Measurements from ENCODE around the gene RNF223.

GRCh38 chr1:1080122-1080757 is 6.1 kb upstream of the RNF223 start:
- TF ChIP-seq EZH2 (IDR thresholded peaks at IDR 0.05; ENCODE audit: borderline replicate concordance, low read length): no peak
- TF ChIP-seq CTCF (IDR thresholded peaks at IDR 0.05; ENCODE audit: low read length): no peak

Measured in OCI-LY1 (cell line).